Activated CD8-positive, alpha-beta memory T cell treated with anti-CD3 and anti-CD28 coated beads, Interleukin-2, amount 50 U/mL, for 1 hour (primary cell): ENCODE measurements around the gene ARHGEF4.

ENCODE experiments used
- DNase-seq: peaks from one replicate; pipeline ENCODE4 v3.0.0-alpha.2; 2020; ENCODE audit errors: extremely low read depth

Gene ARHGEF4

DNA sequence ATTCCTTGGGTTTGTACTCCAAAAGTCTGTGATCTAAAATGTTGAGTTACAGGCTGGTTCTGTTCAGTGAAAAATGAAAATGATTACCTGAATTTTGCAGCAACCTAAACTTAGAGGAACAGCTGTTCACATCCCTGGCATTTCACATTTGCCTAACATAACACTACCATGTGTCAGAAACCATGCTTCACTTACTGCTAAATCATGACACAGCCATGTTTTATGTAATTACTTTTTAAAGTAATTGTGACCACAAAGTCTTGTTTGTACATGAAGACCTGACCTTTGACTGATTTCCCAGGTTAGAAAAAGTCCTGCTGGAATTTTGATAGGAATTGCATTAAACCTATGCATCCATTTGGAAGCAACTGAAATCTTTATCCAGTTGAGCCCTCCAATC lies 177.4 kb downstream of the ARHGEF4 start:
- DNase-seq = no peak

- no peak for DNase-seq
These were observed 179.1 kb downstream of the ARHGEF4 start for GRCh38 chr2:131015764-131016163.

DNA sequence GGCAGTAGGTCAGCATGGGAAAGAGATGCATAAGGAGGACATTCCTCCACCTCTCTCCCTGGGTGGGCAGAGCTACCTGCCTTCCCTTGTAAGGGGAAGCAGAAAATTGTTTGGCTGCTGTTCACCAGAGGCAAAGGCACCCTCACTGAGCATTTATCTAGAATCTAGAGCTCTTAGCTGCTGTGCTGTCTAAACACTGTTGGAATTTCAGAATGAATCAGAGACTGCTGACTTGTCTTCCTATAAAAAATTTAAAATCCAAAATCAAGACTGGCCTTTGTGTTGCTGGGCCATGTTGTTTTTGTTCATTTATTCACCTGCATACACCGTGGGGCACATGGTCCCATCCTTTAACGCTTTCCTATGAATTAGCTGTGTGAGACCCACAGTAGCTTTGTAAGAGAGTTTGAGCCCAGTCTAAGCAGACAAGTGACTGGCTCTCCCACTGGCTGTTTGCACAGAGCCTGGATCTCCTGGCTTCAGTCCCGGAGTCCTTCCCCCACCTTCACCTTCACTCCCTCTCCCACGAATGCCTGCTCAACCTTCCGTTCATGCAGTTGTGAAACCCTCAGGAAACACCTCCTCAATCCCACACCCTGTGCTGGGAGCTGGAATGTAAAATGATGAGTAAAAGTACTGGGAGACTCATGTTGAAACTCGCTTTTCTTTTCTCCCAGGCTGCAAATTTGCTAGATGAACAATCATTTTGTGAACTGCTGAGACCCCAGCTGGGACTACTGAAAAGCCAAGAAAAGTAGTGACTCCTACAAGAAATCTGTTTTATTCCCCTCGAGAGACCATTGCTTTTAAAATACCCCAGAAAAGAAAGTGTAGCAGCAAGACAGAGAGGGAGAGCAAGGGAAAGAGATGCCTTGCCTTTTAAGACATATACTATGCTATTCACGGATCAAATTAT lies 180.4 kb downstream of the ARHGEF4 start:
- DNase-seq = no peak

GRCh38 chr2:131022731-131023130 lies 186.0 kb downstream of the ARHGEF4 start:
- DNase-seq = no peak

DNA sequence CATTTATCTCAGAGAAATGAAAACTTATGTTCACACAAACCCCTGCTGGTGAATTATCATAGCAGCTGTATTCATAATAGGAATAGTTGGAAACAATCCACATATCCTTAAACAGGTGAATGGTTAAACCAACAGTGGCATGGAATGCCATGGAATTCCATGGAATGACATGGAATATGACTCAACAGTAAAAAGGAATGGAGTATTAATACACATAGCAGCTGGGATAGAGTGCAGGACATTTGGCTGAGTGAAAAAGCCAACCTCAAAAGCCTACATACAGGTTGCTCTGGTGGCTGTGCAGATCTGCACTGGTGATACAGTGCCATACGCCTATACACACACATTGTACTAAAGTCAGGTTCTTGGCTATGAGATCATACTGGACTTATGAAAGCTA lies 187.0 kb downstream of the ARHGEF4 start:
- no peak for DNase-seq

DNA sequence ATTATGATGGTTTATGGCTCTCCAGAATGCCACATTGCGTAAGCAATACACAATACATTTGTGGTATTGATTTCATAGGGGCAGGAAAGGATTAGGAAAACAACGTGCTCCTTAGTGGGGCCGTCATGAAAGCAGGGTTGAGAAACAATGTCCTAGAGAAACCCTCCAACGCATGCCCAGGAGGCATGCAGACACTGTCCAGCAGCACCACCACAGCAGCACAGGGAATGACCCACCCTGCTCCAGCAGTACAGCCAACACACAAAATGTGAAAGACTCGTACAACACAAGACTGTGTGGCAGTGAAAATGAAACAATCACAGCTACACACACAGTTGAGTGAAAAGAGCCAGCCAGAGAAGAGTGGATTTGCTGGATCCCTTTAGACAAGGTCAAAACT lies 190.2 kb downstream of the ARHGEF4 start:
- no peak for DNase-seq

- DNase-seq = no peak
These were observed 191.1 kb downstream of the ARHGEF4 start for GRCh38 chr2:131027566-131028528.

DNA sequence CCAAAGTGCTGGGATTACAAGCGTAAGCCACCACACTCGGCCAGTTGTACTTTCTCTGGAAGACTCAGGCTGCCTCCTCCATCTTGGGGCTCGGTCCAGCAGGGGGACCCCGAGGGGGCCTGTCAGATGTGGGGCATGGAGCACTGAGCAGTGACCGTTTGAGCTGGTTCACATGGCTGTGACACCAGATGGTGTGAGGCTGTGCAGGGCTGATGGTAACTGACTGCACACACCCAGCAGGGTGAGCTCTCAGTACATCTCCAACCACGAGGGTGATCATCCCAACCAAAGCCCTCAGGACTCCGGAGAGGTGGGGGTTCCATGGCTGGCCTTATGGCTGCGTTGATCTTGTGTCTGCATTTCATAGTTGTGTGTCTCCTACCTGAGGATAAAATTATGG lies 193.1 kb downstream of the ARHGEF4 start:
- no peak for DNase-seq

- DNase-seq = no peak
These were observed 193.8 kb downstream of the ARHGEF4 start for GRCh38 chr2:131030478-131030971.

DNA sequence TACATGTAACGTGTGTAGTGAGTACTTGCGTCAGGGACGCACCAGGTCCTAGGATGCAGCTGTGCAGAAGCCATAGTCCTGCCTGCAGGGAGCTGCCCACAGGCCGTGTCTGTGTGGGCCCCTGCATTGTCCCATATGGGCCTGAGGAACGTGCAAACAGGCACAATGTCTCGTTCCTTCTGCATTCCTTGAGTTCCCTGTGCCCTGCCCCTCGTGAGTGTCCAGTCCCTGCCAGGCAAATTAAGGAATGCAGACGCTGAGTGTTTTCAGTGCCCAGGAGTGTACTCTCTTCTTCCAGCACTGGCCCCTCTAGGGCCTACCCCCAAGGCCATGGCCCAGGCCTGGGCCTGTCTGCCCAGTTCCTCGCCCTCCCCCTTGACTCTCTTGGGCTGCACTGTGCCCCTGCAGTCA lies 194.7 kb downstream of the ARHGEF4 start:
- DNase-seq = no peak

DNA sequence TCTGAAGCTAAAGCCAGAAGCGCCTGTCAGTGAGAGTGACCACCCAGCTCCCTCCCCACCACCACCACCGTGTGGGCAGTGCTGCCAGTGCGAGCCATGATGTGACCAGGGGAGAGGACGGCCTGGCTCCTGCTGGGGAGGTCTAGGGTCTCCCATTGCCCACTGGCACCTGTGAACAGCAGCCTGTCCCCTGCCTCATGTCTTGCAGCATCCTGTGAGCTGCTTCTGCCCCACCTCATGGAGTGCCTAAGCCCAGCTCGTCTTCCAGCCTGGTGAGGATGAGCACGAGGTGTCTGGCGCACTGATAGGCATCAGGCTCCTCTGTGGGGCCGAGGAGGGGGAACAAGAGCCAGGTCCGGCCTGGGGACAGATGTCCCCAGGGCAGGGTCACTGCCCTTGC lies 195.2 kb downstream of the ARHGEF4 start:
- no peak for DNase-seq

- no peak for DNase-seq
These were observed 195.7 kb downstream of the ARHGEF4 start for GRCh38 chr2:131032393-131032836.

DNA sequence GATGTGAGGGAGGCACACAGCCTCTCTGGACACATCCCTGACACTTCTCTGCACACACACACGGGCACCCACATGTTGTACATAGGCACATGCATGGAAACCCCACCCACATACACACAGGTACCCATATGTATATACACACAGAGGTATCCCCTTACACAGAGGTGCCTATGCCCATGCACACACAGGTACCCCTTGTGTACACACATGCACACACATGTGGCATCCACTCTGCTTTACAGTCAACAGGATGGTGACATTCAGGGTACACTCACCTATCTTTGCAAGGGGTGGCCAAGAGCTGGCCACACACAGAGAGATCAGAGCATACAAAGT lies 197.0 kb downstream of the ARHGEF4 start:
- DNase-seq = no peak

GRCh38 chr2:131034122-131035051 lies 197.7 kb downstream of the ARHGEF4 start:
- DNase-seq = no peak

DNA sequence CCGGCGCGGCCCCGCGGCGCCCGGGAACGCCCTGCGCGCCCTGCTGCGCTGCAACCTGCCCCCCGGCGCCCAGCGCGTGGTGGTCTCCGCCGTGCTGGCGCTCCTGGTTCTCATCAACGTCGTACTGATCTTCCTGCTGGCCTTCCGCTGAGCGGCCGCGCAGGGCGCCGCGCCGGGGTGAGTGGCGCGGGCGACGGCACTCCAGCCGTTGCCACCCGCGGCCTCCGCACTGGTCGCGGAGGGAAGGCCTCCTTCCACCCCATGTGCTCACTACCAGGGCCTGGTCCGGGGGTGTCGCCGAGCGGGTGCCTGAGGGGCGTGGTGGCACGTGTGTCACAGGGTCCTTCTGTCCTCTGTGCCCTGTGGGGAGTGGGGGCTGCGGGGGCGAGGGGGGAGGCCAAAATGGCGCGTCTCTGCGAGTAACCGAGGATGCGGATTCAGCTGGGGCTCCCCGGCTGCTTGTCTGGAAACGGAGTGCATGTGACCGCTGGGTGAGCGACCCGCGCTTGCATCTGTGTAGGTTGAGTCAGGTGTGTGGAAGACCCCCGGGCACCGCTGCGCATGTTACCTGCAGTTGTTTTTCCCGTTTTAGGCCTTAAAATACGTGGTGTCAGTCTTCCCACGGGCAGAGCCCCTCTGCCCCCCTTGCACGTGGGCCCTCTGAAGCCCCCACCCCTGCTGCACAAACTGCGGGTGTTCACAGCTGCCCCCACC lies 198.6 kb downstream of the ARHGEF4 start:
- no peak for DNase-seq

DNA sequence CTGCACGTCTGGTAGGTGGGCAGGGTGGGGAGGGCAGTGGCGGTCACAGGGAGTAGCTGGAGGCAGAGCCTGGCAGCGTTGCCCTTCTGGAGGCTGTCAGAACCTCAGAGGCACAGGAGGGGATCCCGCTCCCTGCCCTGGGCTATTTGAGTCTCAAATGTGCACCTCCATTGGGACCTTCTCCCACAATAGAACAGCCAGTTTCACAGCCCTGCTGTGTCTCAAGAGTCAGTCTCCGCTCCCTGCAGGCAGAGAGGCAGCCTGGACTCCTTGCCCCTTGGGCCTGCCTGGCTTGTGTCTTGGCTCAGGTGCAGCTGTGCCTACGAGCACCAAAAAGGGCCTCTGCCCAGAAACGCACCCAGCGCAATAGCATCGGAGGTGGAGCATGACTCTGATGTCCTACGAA lies 199.1 kb downstream of the ARHGEF4 start:
- DNase-seq = no peak

GRCh38 chr2:131036269-131036668 lies 199.6 kb downstream of the ARHGEF4 start:
- no peak for DNase-seq

- no peak for DNase-seq
These were observed 200.1 kb downstream of the ARHGEF4 start for GRCh38 chr2:131036696-131037397.

DNA sequence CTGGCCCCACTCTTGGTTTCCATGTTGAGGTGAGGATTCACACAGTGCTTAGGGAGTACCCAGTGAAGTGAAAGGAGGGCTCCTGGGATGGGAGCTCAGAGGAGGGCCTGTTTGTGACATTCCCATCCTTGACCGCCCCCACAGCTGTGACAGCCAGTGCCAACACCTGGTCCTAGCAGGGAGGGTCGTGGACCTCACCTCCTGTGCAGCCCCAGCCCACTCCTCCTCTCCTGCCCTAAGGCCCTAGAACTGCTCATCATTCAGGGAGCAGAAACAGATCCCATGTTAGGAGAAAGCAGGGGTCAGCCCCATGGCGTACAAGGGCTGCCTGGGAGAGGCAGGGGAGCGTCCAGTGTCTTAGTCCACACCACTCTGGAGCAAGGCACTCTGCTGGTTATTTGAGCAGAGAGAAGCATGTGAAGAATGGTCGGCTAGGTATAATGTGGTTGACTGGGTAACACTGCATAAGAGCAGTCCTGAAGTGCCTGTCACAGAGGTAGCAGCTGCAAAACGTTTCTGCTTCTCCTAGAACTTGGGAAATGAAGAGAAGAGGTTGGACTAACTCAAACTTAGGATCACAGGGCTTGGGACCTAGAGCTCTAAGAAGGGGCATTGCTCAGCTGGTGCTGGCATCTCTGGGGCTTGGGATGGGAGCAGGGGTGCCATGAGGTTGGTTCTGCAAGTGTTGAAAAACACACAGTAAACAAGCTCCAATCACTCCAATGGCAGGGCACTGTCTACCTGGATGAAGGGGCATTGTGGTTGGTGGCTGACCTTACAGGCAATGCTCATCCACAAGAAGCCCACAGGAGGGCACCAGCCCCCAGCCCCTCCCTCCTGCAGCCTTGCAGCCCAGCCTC lies 200.9 kb downstream of the ARHGEF4 start:
- DNase-seq = no peak
